ENCODE measurements around the gene UNC5A. TPM values are rescaled to one million over a fixed set of nuclear protein-coding genes. Genes with fewer than 3 reads are reported as not detected.

Gene UNC5A
- total and polyA plus RNA-seq, 12 donors = 0.01 to 0.35 (median 0.08) TPM; not detected in 7

- DNase-seq (no peak), ATAC-seq (no peak)
- H3K27ac ChIP-seq = no peak overlapping the region
- 86 to 89% methylated on average over 6 of the region's 6 CpGs for whole genome bisulfite sequencing, 2 donors
- H3K27me3 ChIP-seq = peaks cover 0 to 98% (median 93%) of the 10 kb centered on the region in 7 donors
- H3K4me3 ChIP-seq = no peak overlapping the region
- no peak for TF ChIP-seq CTCF (IDR thresholded peaks at IDR 0.05)
- no peaks in the 10 kb centered on the region for H3K4me1 ChIP-seq
- intact Hi-C loops (cut with DNase I) = no loop called here
- H3K36me3 ChIP-seq = no peaks in the 10 kb centered on the region
- no peaks in the 10 kb centered on the region for H3K9me3 ChIP-seq
Observed at GRCh38 chr5:176794509-176794908, 15.8 kb upstream of the UNC5A start.

GRCh38 chr5:176796411-176796810, 13.9 kb upstream of the UNC5A start:
- ATAC-seq = no peak
- WGBS, 2 donors = 33 to 44% methylated on average over 9 of the region's 9 CpGs
- TF ChIP-seq CTCF (IDR thresholded peaks at IDR 0.05) = no peak
- H3K4me3 ChIP-seq = no peak overlapping the region
- no peaks in the 10 kb centered on the region for H3K4me1 ChIP-seq
- peaks cover 0 to 79% (median 75%) of the 10 kb centered on the region in 7 donors for H3K27me3 ChIP-seq
- no peak for DNase-seq
- no peak overlapping the region for H3K27ac ChIP-seq
- H3K36me3 ChIP-seq = no peaks in the 10 kb centered on the region
- H3K9me3 ChIP-seq = no peaks in the 10 kb centered on the region
- intact Hi-C loops (cut with DNase I) = no loop called here

GRCh38 chr5:176796970-176797369, 13.4 kb upstream of the UNC5A start:
- Histone ChIP-seq H3K4me1 (no peaks in the 10 kb centered on the region), H3K9me3 (no peaks in the 10 kb centered on the region), H3K27ac (no peak overlapping the region), H3K27me3 (peaks cover 0 to 77% (median 72%) of the 10 kb centered on the region in 7 donors), H3K36me3 (no peaks in the 10 kb centered on the region), H3K4me3 (no peak overlapping the region)
- intact Hi-C loops (cut with DNase I) = no loop called here
- no peak for TF ChIP-seq CTCF (IDR thresholded peaks at IDR 0.05)
- no peak for DNase-seq
- no peak for ATAC-seq
- WGBS, 2 donors = 84 to 86% methylated on average over 2 of the region's 2 CpGs

- Histone ChIP-seq H3K27me3 (peaks cover 0 to 77% (median 68%) of the 10 kb centered on the region in 7 donors), H3K4me3 (no peak overlapping the region), H3K27ac (no peak overlapping the region), H3K9me3 (no peaks in the 10 kb centered on the region), H3K36me3 (no peaks in the 10 kb centered on the region), H3K4me1 (no peaks in the 10 kb centered on the region)
- WGBS, 2 donors = 56 to 58% methylated on average over 21 of the region's 21 CpGs
- ATAC-seq (no peak), DNase-seq (no peak)
- intact Hi-C loops (cut with DNase I) = no loop called here
- TF ChIP-seq CTCF (IDR thresholded peaks at IDR 0.05) = no peak
Observed at GRCh38 chr5:176797456-176798050, 12.8 kb upstream of the UNC5A start.
